H9 (cell line): ENCODE results near the gene CASP6. TPM values are rescaled to one million over a fixed set of nuclear protein-coding genes. Genes with fewer than 3 reads are reported as not detected.
A peak's percentile ranks its signal among the peaks of the same experiment; 100 is the strongest.

Experiments used
- DNase-seq: peaks from one replicate; pipeline ENCODE4 v3.0.0-alpha.2; 2017
- H2AFZ ChIP-seq: one replicate; pipeline ENCODE4 v1.6.1; 2013; ENCODE audit warnings: mild to moderate bottlenecking, low read length, control low read depth, moderate library complexity
- H2AK5ac ChIP-seq: 2 replicates; pipeline ENCODE4 v1.6.1; 2013; ENCODE audit warnings: low read length, control low read depth, mixed read lengths; ENCODE audit not compliant: insufficient read length
- H2BK120ac ChIP-seq: one replicate; pipeline ENCODE4 v1.6.1; 2013; ENCODE audit warnings: low read depth, mild to moderate bottlenecking, low read length, control low read depth, inconsistent platforms; ENCODE audit not compliant: poor library complexity, severe bottlenecking
- H2BK12ac ChIP-seq: 2 replicates; pipeline ENCODE4 v1.6.1; 2013; ENCODE audit warnings: low read length, control low read depth, mixed read lengths, low read depth; ENCODE audit not compliant: insufficient read length
- H2BK15ac ChIP-seq: 2 replicates; pipeline ENCODE4 v1.6.1; 2013; ENCODE audit warnings: low read depth, low read length, control low read depth
- H2BK20ac ChIP-seq: one replicate; pipeline ENCODE4 v1.6.1; 2013; ENCODE audit warnings: low read depth, mild to moderate bottlenecking, low read length, control low read depth, inconsistent platforms; ENCODE audit not compliant: poor library complexity, severe bottlenecking
- H2BK5ac ChIP-seq: 2 replicates; pipeline ENCODE4 v1.6.1; 2013; ENCODE audit warnings: low read length, control low read depth, mixed read lengths; ENCODE audit not compliant: insufficient read length
- H3K14ac ChIP-seq: 2 replicates; pipeline ENCODE4 v1.6.1; 2013; ENCODE audit warnings: low read length, control low read depth; ENCODE audit not compliant: insufficient read depth
- H3K18ac ChIP-seq: 2 replicates; pipeline ENCODE4 v1.6.1; 2013; ENCODE audit warnings: low read depth, mild to moderate bottlenecking, mixed read lengths, low read length, control low read depth; ENCODE audit not compliant: insufficient read length
- H3K23ac ChIP-seq: 2 replicates; pipeline ENCODE4 v1.6.1; 2013; ENCODE audit warnings: low read length, control low read depth, mixed read lengths, low read depth; ENCODE audit not compliant: insufficient read length
- H3K23me2 ChIP-seq: 2 replicates; pipeline ENCODE4 v1.6.1; 2013; ENCODE audit warnings: low read depth, mild to moderate bottlenecking, mixed read lengths, low read length, control low read depth; ENCODE audit not compliant: insufficient read length, poor library complexity, severe bottlenecking
- H3K27ac ChIP-seq: 2 replicates; pipeline ENCODE4 v1.5.1; 2013; ENCODE audit warnings: low read length, control low read depth, mixed read lengths, low read depth; ENCODE audit not compliant: insufficient read length
- H3K27me3 ChIP-seq: 2 replicates; pipeline ENCODE4 v1.6.1; 2013; ENCODE audit warnings: low read length, control low read depth, inconsistent platforms; ENCODE audit not compliant: insufficient read depth
- H3K4ac ChIP-seq: 2 replicates; pipeline ENCODE4 v1.6.1; 2013; ENCODE audit warnings: low read depth, mild to moderate bottlenecking, control low read depth, inconsistent platforms, low read length, moderate library complexity
- H3K4me1 ChIP-seq: 2 replicates; pipeline ENCODE4 v1.6.1; 2013; ENCODE audit warnings: low read length, control low read depth, inconsistent platforms; ENCODE audit not compliant: insufficient read depth
- H3K4me2 ChIP-seq: 2 replicates; pipeline ENCODE4 v1.6.1; 2013; ENCODE audit warnings: low read length, control low read depth, mixed read lengths; ENCODE audit not compliant: insufficient read length, insufficient read depth
- H3K56ac ChIP-seq: 2 replicates; pipeline ENCODE4 v1.6.1; 2013; ENCODE audit warnings: low read depth, mild to moderate bottlenecking, mixed read lengths, low read length, control low read depth; ENCODE audit not compliant: insufficient read length
- H3K79me1 ChIP-seq: 2 replicates; pipeline ENCODE4 v1.6.1; 2013; ENCODE audit warnings: low read depth, mild to moderate bottlenecking, moderate library complexity, low read length, control low read depth, inconsistent platforms; ENCODE audit not compliant: insufficient read depth, poor library complexity, severe bottlenecking
- H3K79me2 ChIP-seq: 2 replicates; pipeline ENCODE4 v1.6.1; 2013; ENCODE audit warnings: low read length, control low read depth, inconsistent platforms; ENCODE audit not compliant: insufficient read depth
- H3K9ac ChIP-seq: 2 replicates; pipeline ENCODE4 v1.6.1; 2013; ENCODE audit warnings: low read length, control low read depth, mixed read lengths; ENCODE audit not compliant: insufficient read length; ENCODE audit errors: extremely low read depth
- H3K9me3 ChIP-seq: one replicate; pipeline ENCODE4 v1.6.1; 2013; ENCODE audit warnings: low read depth, low read length, inconsistent platforms; ENCODE audit not compliant: control insufficient read depth
- H3T11ph ChIP-seq: one replicate; pipeline ENCODE4 v1.6.1; 2013; ENCODE audit warnings: mild to moderate bottlenecking, low read length, control low read depth, inconsistent platforms
- H4K20me1 ChIP-seq: one replicate; pipeline ENCODE4 v1.6.1; 2013; ENCODE audit not compliant: control insufficient read depth, insufficient read length, insufficient read depth
- H4K5ac ChIP-seq: 2 replicates; pipeline ENCODE4 v1.6.1; 2013; ENCODE audit warnings: low read depth, mild to moderate bottlenecking, mixed read lengths, low read length, control low read depth; ENCODE audit not compliant: insufficient read length
- H4K8ac ChIP-seq: replicated peaks from 2 replicates; pipeline ENCODE4 v1.6.1; 2013; ENCODE audit warnings: low read length, control low read depth, mixed read lengths, low read depth; ENCODE audit not compliant: insufficient read length
- H4K91ac ChIP-seq: 2 replicates; pipeline ENCODE4 v1.6.1; 2013; ENCODE audit warnings: low read depth, mild to moderate bottlenecking, moderate library complexity, mixed read lengths, low read length, control low read depth; ENCODE audit not compliant: insufficient read length
- H3K27ac Mint-ChIP-seq, 3 experiments: 2 replicates in 2 of 3; 3 replicates in 1 of 3; pipeline ENCODE4 v1.8.0; 2020 to 2021; ENCODE audit warnings: mixed read lengths in 3 of 3, mild to moderate bottlenecking in 1 of 3, moderate library complexity in 1 of 3
- H3K27me3 Mint-ChIP-seq: 2 replicates; pipeline ENCODE4 v1.8.0; 2021; ENCODE audit warnings: low read depth, mild to moderate bottlenecking, moderate library complexity, mixed read lengths
- H3K36me3 Mint-ChIP-seq, 3 experiments: 2 replicates in 2 of 3; 3 replicates in 1 of 3; pipeline ENCODE4 v1.8.0; 2020 to 2021; ENCODE audit warnings: low read depth in 3 of 3, mixed read lengths in 3 of 3; ENCODE audit not compliant: insufficient read depth in 1 of 3
- H3K4me1 Mint-ChIP-seq, 2 experiments: 2 replicates each; pipeline ENCODE4 v1.8.0; 2020; ENCODE audit warnings: mixed read lengths in 2 of 2
- H3K4me3 Mint-ChIP-seq, 2 experiments: 2 replicates in 1 of 2; 3 replicates in 1 of 2; pipeline ENCODE4 v1.8.0; 2020 to 2021; ENCODE audit warnings: mild to moderate bottlenecking in 2 of 2, mixed read lengths in 2 of 2, moderate library complexity in 1 of 2
- H3K9me3 Mint-ChIP-seq, 2 experiments: 2 replicates in 1 of 2; 3 replicates in 1 of 2; pipeline ENCODE4 v1.8.0; 2020; ENCODE audit warnings: mild to moderate bottlenecking in 2 of 2, mixed read lengths in 2 of 2, moderate library complexity in 1 of 2
- WGBS: extraction: QIAGEN DNeasy Blood & Tissue Kit; methylation state at CpG from one replicate; pipeline ENCODE4 v1.1.7; 2013; ENCODE audit warnings: missing lambda C conversion rate, low lambda C conversion rate, mixed read lengths; ENCODE audit not compliant: insufficient read length; ENCODE audit errors: extremely low coverage; 5-methylcytosine and 5-hydroxymethylcytosine counted together
- total RNA-seq: library from RNA; stranded (reverse); gene quantifications from 2 replicates; pipeline ENCODE4 v1.2.1, GENCODE V29; 2021
- TF ChIP-seq, protein P1 (sequence below): fragments of 200-600 bp; sonication (generic); conservative IDR thresholded peaks from 3 replicates; pipeline ENCODE4 v1.8.0; 2021; ENCODE audit warnings: antibody characterized with exemption, mild to moderate bottlenecking

CASP6 gene
- total RNA-seq, 1 experiment from 2014 or later, result 25.2 TPM

DNA sequence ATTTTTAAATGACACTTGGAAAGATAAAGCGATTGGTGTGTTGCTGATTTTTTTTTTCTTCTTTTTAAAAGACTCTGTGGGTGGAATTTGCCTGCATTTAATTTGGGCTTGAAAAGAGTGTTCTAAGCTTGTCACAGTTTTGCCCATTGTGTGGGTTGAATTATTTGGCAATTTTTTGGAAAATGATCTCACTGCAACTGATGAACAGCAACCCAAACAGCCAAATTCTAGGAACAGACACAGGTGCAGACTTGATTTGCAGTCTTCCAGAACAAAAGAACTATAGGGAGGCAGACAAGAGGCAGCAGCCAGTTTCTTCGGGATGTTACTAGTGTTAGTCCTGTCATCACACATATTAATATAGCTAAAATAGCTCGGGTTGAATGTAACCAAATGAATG is 40.5 kb downstream of the CASP6 start:
- Histone ChIP-seq H4K8ac (no peak overlapping the region), H4K5ac (no peak overlapping the region), H3K14ac (no peak overlapping the region), H3K79me2 (no peaks in the 10 kb centered on the region), H3K27ac (no peak overlapping the region), H2BK15ac (no peak overlapping the region), H2BK12ac (no peak overlapping the region), H3K4me1 (no peaks in the 10 kb centered on the region; the same call in 1 of the 2 replicates), H3K27me3 (no peaks in the 10 kb centered on the region), H3K4me2 (no peak overlapping the region), H4K20me1 (no peaks in the 10 kb centered on the region), H3K4ac (no peak overlapping the region), H4K91ac (no peak overlapping the region), H2BK20ac (no peak overlapping the region), H3K23me2 (no peaks in the 10 kb centered on the region), H3K9ac (no peak overlapping the region), H2AFZ (no peak overlapping the region), H3T11ph (no peak overlapping the region), H2BK120ac (no peak overlapping the region), H3K23ac (no peak overlapping the region), H3K18ac (no peak overlapping the region), H2AK5ac (no peak overlapping the region), H2BK5ac (no peak overlapping the region), H3K79me1 (no peaks in the 10 kb centered on the region), H3K9me3 (no peaks in the 10 kb centered on the region), H3K56ac (no peak overlapping the region)
- H3K4me1 Mint-ChIP-seq, result peaks cover 23 to 27% of the 10 kb centered on the region in 2 experiments
- no peaks in the 10 kb centered on the region for H3K9me3 Mint-ChIP-seq
- H3K27me3 Mint-ChIP-seq, result no peaks in the 10 kb centered on the region
- peak overlapping the region in 1 of 3 experiments; percentile 69; a peak in 2 of 7 replicates for H3K27ac Mint-ChIP-seq
- no CpG with 5 or more reads among the region's 3 CpGs for WGBS
- TF ChIP-seq, protein P1, sequence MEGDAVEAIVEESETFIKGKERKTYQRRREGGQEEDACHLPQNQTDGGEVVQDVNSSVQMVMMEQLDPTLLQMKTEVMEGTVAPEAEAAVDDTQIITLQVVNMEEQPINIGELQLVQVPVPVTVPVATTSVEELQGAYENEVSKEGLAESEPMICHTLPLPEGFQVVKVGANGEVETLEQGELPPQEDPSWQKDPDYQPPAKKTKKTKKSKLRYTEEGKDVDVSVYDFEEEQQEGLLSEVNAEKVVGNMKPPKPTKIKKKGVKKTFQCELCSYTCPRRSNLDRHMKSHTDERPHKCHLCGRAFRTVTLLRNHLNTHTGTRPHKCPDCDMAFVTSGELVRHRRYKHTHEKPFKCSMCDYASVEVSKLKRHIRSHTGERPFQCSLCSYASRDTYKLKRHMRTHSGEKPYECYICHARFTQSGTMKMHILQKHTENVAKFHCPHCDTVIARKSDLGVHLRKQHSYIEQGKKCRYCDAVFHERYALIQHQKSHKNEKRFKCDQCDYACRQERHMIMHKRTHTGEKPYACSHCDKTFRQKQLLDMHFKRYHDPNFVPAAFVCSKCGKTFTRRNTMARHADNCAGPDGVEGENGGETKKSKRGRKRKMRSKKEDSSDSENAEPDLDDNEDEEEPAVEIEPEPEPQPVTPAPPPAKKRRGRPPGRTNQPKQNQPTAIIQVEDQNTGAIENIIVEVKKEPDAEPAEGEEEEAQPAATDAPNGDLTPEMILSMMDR, result no peak
- no peak for DNase-seq
- no peak overlapping the region for H3K4me3 Mint-ChIP-seq
- peaks cover 0 to 2% (median 0%) of the 10 kb centered on the region in 3 experiments; a peak in 2 of 7 replicates for H3K36me3 Mint-ChIP-seq
